ENCODE data around the gene VSX2.

VSX2 gene

GRCh38 chr14:74231784-74232183 lies 7.5 kb upstream of the VSX2 start:
- Histone ChIP-seq H3K9ac (ENCODE audit: insufficient read length, low read depth) (no peak overlapping the region), H3K9me3 (ENCODE audit: insufficient read depth, low read length) (peaks cover 12% of the 10 kb centered on the region; the same call in 1 of the 2 replicates), H3K4me3 (ENCODE audit: insufficient read length, low read depth) (no peak overlapping the region), H3K36me3 (ENCODE audit: insufficient read depth, insufficient read length, low read length) (no peaks in the 10 kb centered on the region), H3K4me1 (ENCODE audit: insufficient read depth, insufficient read length) (no peaks in the 10 kb centered on the region), H3K27me3 (ENCODE audit: insufficient read depth, insufficient read length) (peaks cover 3% of the 10 kb centered on the region)
- TF ChIP-seq SUZ12 (IDR thresholded peaks at IDR 0.05; ENCODE audit: extremely low read depth, insufficient read depth, insufficient read length), result no peak
- TF ChIP-seq YY1 (IDR thresholded peaks at IDR 0.05; ENCODE audit: insufficient read depth, insufficient read length), result no peak
- TF ChIP-seq ZNF274 (IDR thresholded peaks at IDR 0.05; ENCODE audit: low read depth, low read length), result no peak
- DNase-seq (ENCODE audit: low read depth, low spot score), result no peak

GRCh38 chr14:74235017-74235416 lies 4.2 kb upstream of the VSX2 start:
- no peak overlapping the region for H3K9ac ChIP-seq (ENCODE audit: insufficient read length, low read depth)

GRCh38 chr14:74237441-74237840 lies 1.8 kb upstream of the VSX2 start:
- peaks cover 59% of the 10 kb centered on the region for H3K27me3 ChIP-seq (ENCODE audit: insufficient read depth, insufficient read length)
- TF ChIP-seq ZNF274 (IDR thresholded peaks at IDR 0.05; ENCODE audit: low read depth, low read length), result no peak
- no peak for TF ChIP-seq SUZ12 (IDR thresholded peaks at IDR 0.05; ENCODE audit: extremely low read depth, insufficient read depth, insufficient read length)
- TF ChIP-seq YY1 (IDR thresholded peaks at IDR 0.05; ENCODE audit: insufficient read depth, insufficient read length), result no peak

More at GRCh38 chr14:74235017-74235416, 4.2 kb upstream of the VSX2 start:
- Histone ChIP-seq H3K4me1 (ENCODE audit: insufficient read depth, insufficient read length) (no peaks in the 10 kb centered on the region), H3K4me3 (ENCODE audit: insufficient read length, low read depth) (no peak overlapping the region), H3K36me3 (ENCODE audit: insufficient read depth, insufficient read length, low read length) (no peaks in the 10 kb centered on the region), H3K27me3 (ENCODE audit: insufficient read depth, insufficient read length) (peaks cover 34% of the 10 kb centered on the region), H3K9me3 (ENCODE audit: insufficient read depth, low read length) (peaks cover 12% of the 10 kb centered on the region; the same call in 1 of the 2 replicates)
- DNase-seq (ENCODE audit: low read depth, low spot score), result no peak
- TF ChIP-seq YY1 (IDR thresholded peaks at IDR 0.05; ENCODE audit: insufficient read depth, insufficient read length) (no peak), ZNF274 (IDR thresholded peaks at IDR 0.05; ENCODE audit: low read depth, low read length) (no peak), SUZ12 (IDR thresholded peaks at IDR 0.05; ENCODE audit: extremely low read depth, insufficient read depth, insufficient read length) (no peak)

GRCh38 chr14:74239848-74240793 lies 872 bp downstream of the VSX2 start:
- no peaks in the 10 kb centered on the region for H3K36me3 ChIP-seq (ENCODE audit: insufficient read depth, insufficient read length, low read length)
- H3K9me3 ChIP-seq (ENCODE audit: insufficient read depth, low read length), result no peaks in the 10 kb centered on the region
- peaks cover 5% of the 10 kb centered on the region for H3K4me1 ChIP-seq (ENCODE audit: insufficient read depth, insufficient read length)
- H3K9ac ChIP-seq (ENCODE audit: insufficient read length, low read depth), result peak overlapping the region; percentile 56
- TF ChIP-seq YY1 (IDR thresholded peaks at IDR 0.05; ENCODE audit: insufficient read depth, insufficient read length) (no peak), ZNF274 (IDR thresholded peaks at IDR 0.05; ENCODE audit: low read depth, low read length) (no peak), SUZ12 (IDR thresholded peaks at IDR 0.05; ENCODE audit: extremely low read depth, insufficient read depth, insufficient read length) (peak; percentile 90)
- DNase-seq (ENCODE audit: low read depth, low spot score), result no peak
- H3K4me3 ChIP-seq (ENCODE audit: insufficient read length, low read depth), result peak overlapping the region; percentile 40
- H3K27me3 ChIP-seq (ENCODE audit: insufficient read depth, insufficient read length), result peaks cover 71% of the 10 kb centered on the region

More at GRCh38 chr14:74237441-74237840, 1.8 kb upstream of the VSX2 start:
- peaks cover 2% of the 10 kb centered on the region; the same call in 1 of the 2 replicates for H3K9me3 ChIP-seq (ENCODE audit: insufficient read depth, low read length)
- no peak overlapping the region for H3K9ac ChIP-seq (ENCODE audit: insufficient read length, low read depth)
- DNase-seq (ENCODE audit: low read depth, low spot score), result no peak
- no peaks in the 10 kb centered on the region for H3K36me3 ChIP-seq (ENCODE audit: insufficient read depth, insufficient read length, low read length)
- no peak overlapping the region for H3K4me3 ChIP-seq (ENCODE audit: insufficient read length, low read depth)
- no peaks in the 10 kb centered on the region for H3K4me1 ChIP-seq (ENCODE audit: insufficient read depth, insufficient read length)

DNA sequence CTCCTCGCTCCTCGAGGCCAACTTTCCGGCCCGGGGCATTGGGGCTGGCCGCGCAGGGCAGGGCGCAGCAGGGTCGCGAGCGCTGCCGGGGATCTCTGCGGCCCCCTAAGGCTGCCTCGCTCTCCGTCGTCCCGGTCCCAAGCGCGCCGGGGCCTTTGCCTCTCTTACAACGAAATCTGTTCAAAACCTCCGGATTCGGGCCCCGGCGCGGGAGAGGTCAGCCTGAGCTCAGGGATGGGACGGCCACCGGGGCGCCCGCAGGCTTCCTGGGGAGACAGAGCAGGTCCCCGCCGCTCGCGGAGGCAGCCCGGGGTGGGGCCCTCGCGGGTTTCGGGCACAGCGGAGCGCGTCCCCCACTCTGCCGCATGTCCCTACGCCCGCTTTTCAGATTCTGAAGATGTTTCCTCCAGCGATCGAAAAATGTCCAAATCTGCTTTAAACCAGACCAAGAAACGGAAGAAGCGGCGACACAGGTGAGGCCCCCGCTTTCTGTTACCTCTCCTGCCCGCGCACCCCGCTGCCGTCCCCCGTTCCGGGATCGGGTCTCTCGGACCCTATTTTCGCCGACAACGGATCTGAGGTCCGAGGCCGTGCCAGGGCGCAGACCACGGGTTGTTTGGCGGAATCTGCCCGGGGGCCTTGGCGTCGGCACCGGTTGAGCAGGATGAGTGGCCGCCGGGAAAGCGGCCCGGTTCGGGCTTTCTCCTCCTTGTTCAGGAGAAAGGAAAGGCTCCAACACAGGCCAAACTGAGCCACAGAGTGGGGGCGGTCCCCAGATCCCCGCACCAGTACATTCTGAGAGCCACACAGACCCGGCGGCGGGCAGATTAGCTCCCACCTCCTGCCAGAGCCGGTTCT lies 1.8 kb downstream of the VSX2 start:
- H3K9me3 ChIP-seq (ENCODE audit: insufficient read depth, low read length), result no peaks in the 10 kb centered on the region
- DNase-seq (ENCODE audit: low read depth, low spot score), result no peak
- H3K4me3 ChIP-seq (ENCODE audit: insufficient read length, low read depth), result peak overlapping the region; percentile 40
- H3K4me1 ChIP-seq (ENCODE audit: insufficient read depth, insufficient read length), result peaks cover 7% of the 10 kb centered on the region
- TF ChIP-seq ZNF274 (IDR thresholded peaks at IDR 0.05; ENCODE audit: low read depth, low read length) (no peak), SUZ12 (IDR thresholded peaks at IDR 0.05; ENCODE audit: extremely low read depth, insufficient read depth, insufficient read length) (peak; percentile 73)
- no peaks in the 10 kb centered on the region for H3K36me3 ChIP-seq (ENCODE audit: insufficient read depth, insufficient read length, low read length)
- H3K9ac ChIP-seq (ENCODE audit: insufficient read length, low read depth), result peak overlapping the region; percentile 64
- peaks cover 71% of the 10 kb centered on the region for H3K27me3 ChIP-seq (ENCODE audit: insufficient read depth, insufficient read length)

DNA sequence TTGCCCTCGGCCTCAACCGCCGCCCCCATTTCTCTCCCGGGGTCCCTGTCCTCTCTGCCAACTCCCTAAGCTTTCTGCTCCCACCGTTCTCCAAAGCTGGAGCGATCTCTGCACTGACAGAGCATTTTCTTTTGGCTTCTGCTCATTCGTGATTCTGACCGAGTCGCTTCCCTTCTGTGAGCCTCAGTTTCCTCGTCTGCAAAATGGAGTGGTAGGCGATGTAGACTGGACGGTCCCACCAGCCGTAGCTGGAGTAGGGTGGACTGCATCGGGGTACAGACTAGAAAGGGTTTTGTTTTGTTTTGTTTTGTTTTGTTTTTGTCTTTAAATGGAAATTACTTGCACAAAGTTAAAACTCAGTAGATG lies 2.4 kb downstream of the VSX2 start:
- no peak overlapping the region for H3K9ac ChIP-seq (ENCODE audit: insufficient read length, low read depth)
- no peaks in the 10 kb centered on the region for H3K36me3 ChIP-seq (ENCODE audit: insufficient read depth, insufficient read length, low read length)
- no peak for DNase-seq (ENCODE audit: low read depth, low spot score)
- peaks cover 10% of the 10 kb centered on the region for H3K4me1 ChIP-seq (ENCODE audit: insufficient read depth, insufficient read length)
- peaks cover 71% of the 10 kb centered on the region for H3K27me3 ChIP-seq (ENCODE audit: insufficient read depth, insufficient read length)
- peak; percentile 72 for TF ChIP-seq SUZ12 (IDR thresholded peaks at IDR 0.05; ENCODE audit: extremely low read depth, insufficient read depth, insufficient read length)
- TF ChIP-seq ZNF274 (IDR thresholded peaks at IDR 0.05; ENCODE audit: low read depth, low read length), result no peak
- H3K9me3 ChIP-seq (ENCODE audit: insufficient read depth, low read length), result no peaks in the 10 kb centered on the region
- H3K4me3 ChIP-seq (ENCODE audit: insufficient read length, low read depth), result no peak overlapping the region
